ENCODE results near the gene PBX1. TPM values are rescaled to one million over a fixed set of nuclear protein-coding genes. Genes with fewer than 3 reads are reported as not detected.

PBX1 gene
- total and polyA plus RNA-seq, 2 of the 4 experiments (the other 2 are of a cell fraction) = 13.9 to 17.9 TPM

- H3K4me3 ChIP-seq (ENCODE audit: insufficient read depth, low read depth, low read length) = no peak overlapping the region
- WGBS, 2 experiments (ENCODE audit: extremely low coverage in 2 of 2, insufficient read length in 1 of 2) = 100% methylated on average over 1 of the region's 1 CpG; no CpG with 5 or more reads in 1 of the 2 experiments
- H4K20me1 ChIP-seq (ENCODE audit: insufficient read depth, low read length) = peaks cover 4% of the 10 kb centered on the region; the same call in 1 of the 2 replicates
- no TSS peak for BruUV-seq (replicated peaks)
- H2BK20ac ChIP-seq (ENCODE audit: low read depth, low read length) = no peak overlapping the region
- H2AK9ac ChIP-seq (replicated peaks; ENCODE audit: low read depth, low read length, poor library complexity) = no peak overlapping the region
- no peak overlapping the region for H3K23ac ChIP-seq (ENCODE audit: low read depth, low read length)
- no peak overlapping the region for H3K56ac ChIP-seq (ENCODE audit: extremely low read depth, insufficient read depth, low read length)
- no peak overlapping the region for H2AFZ ChIP-seq (replicated peaks; ENCODE audit: low read length, poor library complexity)
- no peak overlapping the region for H2BK5ac ChIP-seq (ENCODE audit: low read depth, low read length, poor library complexity, severe bottlenecking)
- H4K5ac ChIP-seq (ENCODE audit: low read depth, low read length) = no peak overlapping the region
- no peak overlapping the region for H3K4ac ChIP-seq (ENCODE audit: low read depth, low read length)
- peaks cover 9% of the 10 kb centered on the region; the same call in 1 of the 2 replicates for H3K36me3 ChIP-seq (ENCODE audit: control insufficient read depth, insufficient read depth, low read length)
- no peak overlapping the region for H3K9ac ChIP-seq (ENCODE audit: low read depth, low read length)
- ChIA-PET CTCF (interaction anchor here (0.5 kb wide), 1 partner anchor 78 kb away, joined by 3 read pairs; no protein-coding TSS in a partner anchor), POLR2A (ENCODE audit: unreplicated experiment) (no interaction called here)
- no peak overlapping the region for H2BK15ac ChIP-seq (ENCODE audit: low read depth, low read length)
- ATAC-seq (ENCODE audit: low read depth) (no peak), DNase-seq (no peak)
- H2AK5ac ChIP-seq (ENCODE audit: low read depth, low read length) = no peak overlapping the region
- dilution Hi-C loops (cut with HindIII; ENCODE audit: low sequenced_read_pairs, unreplicated experiment) (no loop called here), intact Hi-C loops (cut with micrococcal nuclease) (no loop called here), in situ Hi-C loops (cut with MboI; ENCODE audit: low sequenced_read_pairs) (no loop called here)
- peaks cover 11% of the 10 kb centered on the region; the same call in 1 of the 2 replicates for H3K4me1 ChIP-seq (ENCODE audit: control insufficient read depth, insufficient read depth, low read length)
- H3K27ac ChIP-seq (ENCODE audit: insufficient read depth, low read length) = no peak overlapping the region
- no peak overlapping the region for H3K18ac ChIP-seq (ENCODE audit: low read depth, low read length)
- H3K27me3 ChIP-seq (ENCODE audit: control insufficient read depth, insufficient read depth, low read length) = no peaks in the 10 kb centered on the region
- H3K9me3 ChIP-seq (ENCODE audit: control insufficient read depth, insufficient read depth, low read length) = no peaks in the 10 kb centered on the region
- no peak overlapping the region for H3K14ac ChIP-seq (replicated peaks; ENCODE audit: low read depth, low read length)
- peaks cover 10 to 23% of the 10 kb centered on the region in 2 experiments; a peak in 3 of 4 replicates for H3K79me1 ChIP-seq (ENCODE audit: low read depth in 1 of 2, low read length in 2 of 2)
- H3K9me1 ChIP-seq (ENCODE audit: insufficient read depth, low read length) = peaks cover 11% of the 10 kb centered on the region
- no peak overlapping the region for H4K8ac ChIP-seq (ENCODE audit: low read depth in 2 of 2, low read length in 2 of 2)
- TF ChIP-seq CTCF (conservative IDR thresholded peaks at IDR 0.05; ENCODE audit: low read depth, low read length) = no peak
- no peak for TF ChIP-seq CHD1 (IDR thresholded peaks at IDR 0.05; ENCODE audit: low read depth, low read length)
- TF ChIP-seq POLR2A (IDR thresholded peaks at IDR 0.05; ENCODE audit: low read depth, low read length) = no peak
- no peak for TF ChIP-seq NFE2L2 (IDR thresholded peaks at IDR 0.05; ENCODE audit: low read depth, low read length)
- no peak for TF ChIP-seq FOS (IDR thresholded peaks at IDR 0.05; ENCODE audit: low read depth, low read length)
- TF ChIP-seq MAFK (IDR thresholded peaks at IDR 0.05; ENCODE audit: low read depth, low read length) = no peak
- TF ChIP-seq ELK1 (IDR thresholded peaks at IDR 0.05; ENCODE audit: borderline replicate concordance, low read depth, low read length) = no peak
- TF ChIP-seq RAD21 (IDR thresholded peaks at IDR 0.05; ENCODE audit: low read length) = no peak
- no peak for TF ChIP-seq CEBPB (IDR thresholded peaks at IDR 0.05; ENCODE audit: low read depth, low read length)
- TF ChIP-seq MXI1 (IDR thresholded peaks at IDR 0.05; ENCODE audit: borderline replicate concordance, low read depth, low read length) = no peak
- no peak for TF ChIP-seq RCOR1 (IDR thresholded peaks at IDR 0.05; ENCODE audit: insufficient replicate concordance, low read length)
- H3K4me2 ChIP-seq (ENCODE audit: low read depth, low read length) = no peak overlapping the region
- no peak overlapping the region for H2BK120ac ChIP-seq (ENCODE audit: low read depth, low read length)
- no peak overlapping the region for H4K91ac ChIP-seq (ENCODE audit: insufficient read depth, low read depth, low read length)
These were observed 22.8 kb downstream of the PBX1 start for GRCh38 chr1:164581762-164582161.
